ENCODE results near the gene FREM1.

The FREM1 gene

GRCh38 chr9:14911046-14911445 is 818 bp upstream of the FREM1 start:
- no peak for DNase-seq

GRCh38 chr9:14909601-14909960 is 647 bp downstream of the FREM1 start:
- no peak for DNase-seq

DNA sequence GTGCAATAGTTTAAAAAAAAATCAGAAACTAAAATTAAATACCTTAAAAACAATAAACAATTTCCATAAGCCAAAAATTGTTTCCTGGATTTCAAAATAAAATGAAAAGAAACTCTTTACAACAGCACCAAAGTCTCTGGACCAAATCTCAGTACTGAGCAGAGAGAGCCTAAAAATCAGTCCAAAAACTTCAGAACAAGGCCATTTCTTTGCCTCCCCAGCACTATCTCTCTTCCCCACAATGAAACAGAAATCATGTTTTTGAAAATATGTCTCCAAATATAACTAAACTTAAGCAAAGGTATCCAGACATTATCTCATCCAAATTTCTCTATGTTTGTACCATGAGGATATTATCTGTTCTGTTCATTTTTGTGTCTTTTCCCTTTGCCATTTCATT is 1.0 kb downstream of the FREM1 start:
- no peak for DNase-seq

- DNase-seq: no peak
Observed at GRCh38 chr9:14908295-14909180, 1.7 kb downstream of the FREM1 start.

DNA sequence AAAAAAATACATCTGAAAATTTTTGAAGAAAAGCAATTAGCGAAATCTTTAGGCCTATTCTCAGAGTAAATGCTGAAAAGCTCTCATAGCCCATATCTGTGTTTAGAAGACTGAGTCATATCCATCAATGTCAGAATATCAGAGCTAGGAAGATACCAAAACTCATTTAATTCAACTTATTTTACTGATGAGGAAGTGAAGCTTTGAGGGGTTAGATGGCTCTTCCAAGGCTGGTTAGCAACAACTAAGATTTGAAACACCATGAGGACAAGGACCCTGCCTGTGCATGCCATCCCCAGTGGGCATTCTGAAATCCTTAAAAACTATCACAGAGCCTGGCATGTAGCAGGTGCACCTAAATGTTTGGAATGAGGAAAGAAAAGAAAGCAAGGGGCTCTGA is 2.5 kb downstream of the FREM1 start:
- no peak for DNase-seq

GRCh38 chr9:14907360-14907685 is 2.9 kb downstream of the FREM1 start:
- DNase-seq: no peak

DNA sequence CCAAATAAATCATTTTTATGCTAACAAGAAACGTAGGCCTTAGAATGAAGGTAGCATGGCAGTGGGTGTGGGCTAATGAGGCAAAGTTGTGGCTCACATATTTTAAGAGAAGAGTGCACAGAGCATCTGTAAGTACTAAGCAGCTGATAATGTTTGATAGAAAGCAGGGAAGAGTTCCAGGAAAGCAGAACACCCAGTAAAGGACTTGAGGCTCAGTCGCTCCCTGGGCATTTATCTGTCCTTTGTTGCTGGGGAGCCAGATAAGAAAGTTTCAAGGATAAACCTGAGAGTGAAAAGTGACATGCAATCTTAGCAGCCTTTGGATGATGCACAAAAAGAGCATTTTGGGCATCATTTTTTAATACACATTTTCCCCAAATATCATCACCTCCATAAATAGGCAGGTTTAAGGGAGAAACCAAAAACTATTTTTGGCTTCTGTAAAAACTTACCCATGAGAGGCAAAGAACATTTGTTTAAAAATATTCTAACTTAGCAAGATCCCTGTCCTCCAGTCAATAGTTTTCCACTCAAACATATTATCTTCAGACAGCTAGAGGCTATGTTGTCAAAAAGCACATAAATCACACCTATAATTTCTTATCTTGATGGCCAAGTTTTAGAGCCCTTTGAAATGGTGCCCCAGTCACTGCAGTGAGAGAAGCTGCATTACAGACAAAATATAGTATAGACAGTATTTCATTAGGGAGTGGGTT is 3.4 kb downstream of the FREM1 start:
- no peak for DNase-seq

- DNase-seq: no peak
Observed at GRCh38 chr9:14906000-14906399, 4.2 kb downstream of the FREM1 start.

DNA sequence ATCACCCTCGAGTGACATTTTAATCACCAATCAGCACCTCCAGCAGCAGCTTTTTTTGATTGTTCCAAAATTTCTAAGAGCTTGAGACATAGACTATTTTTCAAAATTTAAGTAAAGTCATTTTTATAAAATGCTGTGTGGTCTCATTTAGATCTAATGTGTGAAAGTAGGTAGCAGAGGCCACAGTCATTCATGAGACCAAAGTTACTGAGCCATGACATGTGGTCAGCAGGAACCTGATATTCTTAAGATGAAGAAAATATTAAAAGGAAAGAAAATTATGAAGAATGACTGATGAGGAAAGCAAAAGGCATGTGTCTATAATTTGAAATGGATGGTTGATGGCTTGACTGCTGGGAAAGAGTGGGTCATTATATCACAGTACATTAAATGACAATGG is 7.2 kb downstream of the FREM1 start:
- DNase-seq: no peak

- no peak for DNase-seq
Observed at GRCh38 chr9:14902561-14902960, 7.7 kb downstream of the FREM1 start.

DNA sequence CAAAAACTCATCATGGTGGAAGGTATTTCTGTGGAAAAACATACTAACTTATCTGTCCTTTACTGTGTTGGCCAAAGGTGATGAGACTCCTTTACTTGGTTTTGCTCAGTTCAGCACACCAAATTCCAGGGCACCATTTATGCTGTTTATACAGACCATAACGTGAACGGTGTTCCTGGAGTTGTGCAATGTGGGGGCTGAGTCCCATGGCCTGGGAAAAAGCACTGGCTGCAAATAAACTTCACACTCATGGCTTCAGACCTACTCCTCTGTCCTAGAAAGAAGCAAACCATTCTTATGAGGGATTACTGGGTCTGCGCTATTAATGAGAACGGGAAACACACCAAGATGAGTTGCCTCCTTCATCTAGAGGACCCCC is 10.4 kb downstream of the FREM1 start:
- DNase-seq: no peak

- no peak for DNase-seq
Observed at GRCh38 chr9:14899042-14899814, 11.0 kb downstream of the FREM1 start.

- DNase-seq: no peak
Observed at GRCh38 chr9:14895806-14896205, 14.4 kb downstream of the FREM1 start.

DNA sequence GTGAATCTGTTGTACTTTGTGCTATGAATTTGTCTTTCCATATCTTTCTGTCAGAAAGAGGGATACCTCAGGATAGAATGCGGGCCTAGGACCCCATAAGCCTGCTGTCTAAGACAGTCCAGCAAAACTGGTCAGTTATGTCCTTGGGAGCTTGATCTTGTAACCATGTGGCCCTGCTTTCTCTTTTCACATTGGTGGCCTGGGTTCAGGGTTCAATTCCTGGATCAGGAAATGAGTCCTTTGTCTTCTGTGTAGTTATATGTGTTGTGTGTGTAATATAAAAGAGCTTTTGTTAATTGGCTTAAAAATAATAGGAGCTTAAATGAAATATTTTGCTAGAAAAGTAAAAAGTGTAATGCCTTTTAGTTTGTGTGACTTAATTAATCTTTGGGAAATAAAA is 16.9 kb downstream of the FREM1 start:
- DNase-seq: no peak

DNA sequence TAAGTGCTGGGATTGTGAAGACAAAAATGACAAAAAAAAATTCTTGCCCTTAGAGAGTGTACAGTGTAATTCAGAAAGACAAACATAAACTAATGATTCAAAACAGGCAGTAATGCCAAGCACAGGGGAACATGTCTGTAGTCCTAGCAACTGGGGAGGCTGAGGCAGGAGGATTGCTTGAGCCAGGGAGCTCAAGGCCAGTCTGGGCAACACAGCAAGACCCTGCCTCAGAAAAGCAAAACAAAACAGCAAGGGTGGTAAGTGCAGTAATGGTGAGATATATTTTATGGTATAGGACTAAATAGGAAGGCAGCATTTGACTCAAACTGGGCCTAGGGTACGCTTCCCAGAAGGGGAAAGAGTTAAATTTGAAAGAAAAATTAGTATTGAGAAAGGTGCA is 18.9 kb downstream of the FREM1 start:
- no peak for DNase-seq

DNA sequence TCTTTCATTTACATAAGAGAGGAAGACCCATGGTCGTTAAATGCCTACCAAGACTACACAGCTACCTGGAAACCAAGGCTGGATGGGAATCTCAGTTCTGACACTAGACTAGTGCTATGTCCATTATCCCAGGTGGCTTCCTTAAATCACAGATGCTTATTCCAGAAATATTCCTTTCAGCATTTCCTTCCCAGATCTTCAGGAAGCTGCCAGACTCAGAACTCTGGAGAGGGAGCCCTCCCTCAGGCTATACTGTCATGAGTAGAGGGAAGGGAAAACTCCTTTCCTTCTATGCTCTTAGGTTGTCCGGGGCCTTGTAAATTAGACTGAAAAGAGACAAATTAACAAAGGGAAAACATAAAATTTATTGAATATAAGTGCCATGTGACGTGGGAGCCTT is 20.8 kb downstream of the FREM1 start:
- no peak for DNase-seq

- no peak for DNase-seq
Observed at GRCh38 chr9:14888875-14889274, 21.4 kb downstream of the FREM1 start.

GRCh38 chr9:14888272-14888671 is 22.0 kb downstream of the FREM1 start:
- DNase-seq: no peak

DNA sequence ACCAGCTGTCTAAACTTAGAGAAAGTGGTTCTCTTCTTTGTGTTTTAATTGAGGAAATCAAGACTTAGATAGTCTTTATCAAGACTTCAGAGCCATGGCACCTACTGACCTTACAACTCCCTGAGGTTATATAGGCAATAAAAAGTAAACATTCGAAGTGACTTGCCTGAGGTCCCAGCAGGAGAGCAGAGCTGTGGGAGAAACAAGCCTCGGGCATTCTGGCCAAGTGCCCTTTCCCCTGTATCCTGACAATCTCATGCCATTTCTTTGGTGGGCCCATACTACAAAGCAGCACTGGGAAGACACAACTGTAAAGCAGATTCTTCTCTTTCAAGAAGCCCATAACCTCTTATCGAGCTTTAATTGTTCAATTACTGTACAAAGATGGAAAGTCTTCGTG is 23.1 kb downstream of the FREM1 start:
- DNase-seq: no peak

GRCh38 chr9:14883310-14883944 is 26.8 kb downstream of the FREM1 start:
- DNase-seq: no peak

- no peak for DNase-seq
Observed at GRCh38 chr9:14882090-14882489, 28.1 kb downstream of the FREM1 start.

DNA sequence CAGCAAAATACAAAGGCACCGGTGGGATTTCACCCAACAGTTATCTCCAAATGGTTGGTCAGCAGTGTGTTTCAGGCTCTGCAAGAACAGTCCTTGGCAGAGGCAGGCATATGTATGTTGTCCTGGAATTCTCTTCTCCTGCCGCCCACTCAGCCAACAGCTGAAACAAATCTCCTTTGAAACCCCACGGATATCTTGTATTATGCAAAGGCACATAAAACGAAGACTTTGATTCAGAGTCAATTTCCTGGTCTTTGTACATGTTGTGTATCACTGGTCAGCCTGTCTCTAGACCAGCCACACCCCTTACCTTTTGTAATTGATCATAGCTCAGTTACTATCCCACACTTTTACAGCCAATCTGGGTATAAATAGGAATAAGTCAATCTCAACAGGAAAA is 29.2 kb downstream of the FREM1 start:
- no peak for DNase-seq

- DNase-seq: no peak
Observed at GRCh38 chr9:14870090-14870489, 40.1 kb downstream of the FREM1 start.
